CD4-positive, alpha-beta T cell treated with Interferon gamma for 1 hour (primary cell): Measurements from ENCODE around the gene STK24.

Experiments used
- DNase-seq: peaks from one replicate; pipeline ENCODE4 v3.0.0-alpha.2; 2020

Gene STK24

DNA sequence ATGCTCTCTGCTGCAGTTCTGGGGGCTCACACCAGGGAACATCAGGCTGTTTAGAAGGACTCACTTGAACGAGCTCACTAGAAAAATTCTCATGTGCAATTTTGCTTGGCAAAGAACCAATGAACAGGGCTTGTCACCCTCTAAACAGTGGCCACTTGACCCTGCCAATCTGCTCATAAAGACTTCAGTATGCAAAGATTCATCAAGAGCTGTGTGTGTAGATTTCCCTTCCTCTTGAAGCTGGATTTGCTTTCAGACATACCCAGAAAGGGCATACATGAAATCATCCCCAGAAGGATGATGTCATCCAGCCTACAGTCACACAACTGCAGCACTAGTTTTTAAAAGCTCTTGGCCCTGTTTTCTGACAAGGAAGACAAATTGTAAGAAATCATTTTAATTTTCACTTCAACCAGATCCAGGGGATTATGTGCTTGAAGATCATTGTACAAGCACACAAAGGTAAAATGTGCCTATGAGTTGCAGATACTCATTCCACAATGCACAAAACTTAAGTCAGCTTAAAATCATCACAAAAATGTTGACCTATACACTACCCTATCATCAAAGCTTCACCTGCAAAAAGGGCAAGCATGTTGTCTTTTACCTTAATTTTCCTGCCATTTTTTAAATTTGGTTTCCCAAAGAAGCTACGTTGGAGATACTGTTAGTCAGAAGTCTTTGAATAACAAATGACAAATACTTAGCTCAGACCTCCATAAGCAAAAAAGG, 5.2 kb upstream of the STK24 start:
- no peak for DNase-seq

DNA sequence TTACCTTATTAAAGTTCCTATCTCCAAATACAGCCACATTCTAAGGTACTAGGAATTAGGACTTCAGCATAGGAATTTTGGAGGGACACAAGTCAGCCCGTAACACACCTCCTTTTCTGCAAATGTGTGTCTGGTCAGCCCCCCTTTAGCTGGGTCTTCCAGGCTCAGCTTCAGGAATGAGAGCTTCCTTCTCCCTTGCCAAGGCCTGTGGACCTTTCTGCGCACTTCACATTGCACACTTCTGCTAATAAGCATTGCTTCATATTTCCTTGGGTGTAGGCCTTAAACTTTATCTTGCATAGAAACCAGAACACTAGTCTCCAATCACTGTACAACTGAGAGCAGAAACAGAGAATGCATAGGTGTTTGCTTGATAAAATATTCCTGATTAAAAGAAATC, 4.5 kb upstream of the STK24 start:
- DNase-seq: no peak

DNA sequence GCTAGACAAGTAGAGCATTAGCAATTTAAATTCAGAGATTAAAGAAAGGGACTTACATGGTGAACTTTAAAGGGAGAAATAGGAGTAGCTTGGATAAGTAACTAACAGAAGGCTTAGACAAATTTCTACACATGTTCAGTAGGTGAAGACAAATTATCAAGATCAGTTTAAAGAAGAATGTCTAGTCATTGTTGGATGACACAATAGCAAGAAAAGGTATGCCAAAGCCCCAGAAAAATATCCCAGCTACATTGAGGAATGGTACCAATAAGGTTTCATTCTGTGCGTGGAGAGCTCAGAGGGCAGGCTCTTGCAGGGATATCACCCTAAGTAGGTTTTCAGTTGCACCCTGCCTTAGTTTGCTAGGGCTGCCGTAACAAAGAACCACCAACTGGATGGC, 3.5 kb upstream of the STK24 start:
- no peak for DNase-seq

GRCh38 chr13:98577836-98578285, 954 bp upstream of the STK24 start:
- DNase-seq: no peak

DNA sequence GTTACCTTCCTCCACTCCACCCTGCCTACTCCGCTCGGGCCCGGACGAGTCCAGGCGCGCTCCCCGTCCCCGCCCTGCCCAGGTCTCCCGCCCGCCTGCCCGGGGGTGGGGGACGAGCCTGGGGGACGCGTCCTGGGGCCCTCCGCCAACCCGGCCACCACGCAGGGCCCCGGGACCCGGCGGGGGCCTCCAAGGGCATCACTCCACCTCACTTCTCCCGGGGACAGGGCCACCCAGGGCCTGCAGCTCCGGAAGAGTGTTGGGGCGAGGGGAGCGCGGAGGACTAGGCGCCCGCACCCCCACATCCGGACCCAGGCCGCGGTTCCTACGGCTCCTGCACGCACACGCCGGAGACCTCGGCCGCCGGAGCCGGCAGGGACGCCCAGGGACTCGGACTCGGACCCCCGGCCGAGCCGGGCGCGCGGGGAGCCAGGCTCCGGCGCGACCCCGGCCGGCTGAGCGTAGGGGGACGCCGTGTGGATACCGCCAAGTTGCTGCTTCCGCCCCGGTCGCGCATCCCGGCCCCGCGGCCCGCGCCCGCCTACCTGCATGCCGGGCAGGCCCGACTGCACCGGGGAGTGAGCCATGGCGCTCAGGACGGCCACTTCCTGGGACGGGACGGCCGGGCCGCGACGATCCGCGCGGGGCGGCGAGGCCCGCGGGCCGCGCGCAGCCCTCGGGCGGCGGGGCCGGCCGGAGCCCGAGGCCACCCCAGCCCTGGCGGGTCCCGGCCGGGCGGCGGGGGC, 534 bp downstream of the STK24 start:
- peak; percentile 25 for DNase-seq

GRCh38 chr13:98575904-98576199, 1.1 kb downstream of the STK24 start:
- DNase-seq: no peak

DNA sequence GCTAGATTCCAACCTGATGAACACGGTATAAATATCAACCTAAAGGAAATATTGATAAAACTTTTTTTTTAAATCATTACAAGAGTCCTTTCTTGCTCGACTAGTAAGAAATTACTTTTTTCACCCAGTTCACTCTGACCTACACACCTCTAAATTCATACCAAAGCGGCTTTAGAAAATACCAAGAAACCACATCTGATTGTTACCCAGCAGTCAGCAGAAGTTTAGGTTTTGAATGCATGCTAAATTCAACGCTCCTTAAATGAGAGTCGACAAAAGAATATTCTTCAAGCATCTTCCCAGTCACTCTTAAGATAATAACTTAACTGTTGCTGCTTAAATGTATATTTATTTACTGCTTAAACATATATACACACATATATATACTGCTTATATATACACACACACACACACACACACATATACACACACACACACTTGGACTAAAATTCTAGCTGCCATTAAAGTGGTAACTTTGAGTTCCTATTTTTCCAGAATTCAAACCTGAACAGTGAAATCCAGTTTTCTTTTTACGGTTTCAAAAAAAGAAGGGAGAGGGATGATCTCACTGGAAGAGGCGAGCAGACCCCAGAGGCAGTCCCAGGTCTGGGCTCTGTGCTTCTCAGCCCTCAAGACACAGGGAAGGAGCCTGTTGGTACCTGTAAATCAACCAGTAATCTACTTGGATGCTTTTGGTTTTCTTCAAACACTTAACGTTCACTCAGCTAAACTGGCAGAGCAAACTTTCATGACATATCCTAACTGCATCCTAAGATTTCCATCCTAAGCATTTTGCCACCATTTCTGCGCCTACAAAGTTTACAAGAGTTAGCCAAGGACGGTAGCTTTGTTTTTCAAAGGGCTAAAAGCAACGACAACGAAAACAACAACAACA, 1.7 kb downstream of the STK24 start:
- DNase-seq: no peak

DNA sequence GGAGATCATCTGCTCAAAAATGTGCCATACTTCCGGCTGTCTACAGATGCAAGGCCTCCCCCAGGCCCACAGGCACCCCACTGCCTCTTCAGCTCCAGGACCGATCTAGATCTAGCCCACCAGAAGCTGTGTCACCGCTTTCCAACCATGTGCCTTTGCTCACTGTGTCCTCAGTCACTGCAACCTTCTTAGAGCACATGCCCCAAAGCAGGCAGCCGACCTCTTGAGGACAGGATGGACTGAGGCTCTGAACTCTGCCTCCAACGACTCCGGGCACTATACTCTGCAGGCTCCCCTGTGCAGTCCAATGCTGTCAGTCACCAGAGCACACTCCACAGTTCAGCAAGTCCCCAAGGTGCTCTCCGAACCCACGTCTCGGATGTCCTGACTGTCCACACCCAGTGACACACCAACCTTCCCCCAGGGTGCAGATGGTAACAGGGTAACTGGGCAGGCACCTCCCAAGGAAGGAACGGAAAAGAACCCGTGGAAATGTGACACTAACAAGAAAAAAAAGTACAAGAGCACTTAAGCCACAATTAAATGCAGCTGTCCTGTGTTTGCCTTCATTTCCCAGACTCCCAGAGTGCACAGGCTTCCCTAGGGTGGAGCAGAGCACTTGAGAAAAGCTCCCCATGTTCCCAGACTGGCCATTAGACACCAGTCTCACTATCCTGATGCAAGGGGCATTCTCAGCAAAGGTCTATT, 4.8 kb downstream of the STK24 start:
- no peak for DNase-seq

DNA sequence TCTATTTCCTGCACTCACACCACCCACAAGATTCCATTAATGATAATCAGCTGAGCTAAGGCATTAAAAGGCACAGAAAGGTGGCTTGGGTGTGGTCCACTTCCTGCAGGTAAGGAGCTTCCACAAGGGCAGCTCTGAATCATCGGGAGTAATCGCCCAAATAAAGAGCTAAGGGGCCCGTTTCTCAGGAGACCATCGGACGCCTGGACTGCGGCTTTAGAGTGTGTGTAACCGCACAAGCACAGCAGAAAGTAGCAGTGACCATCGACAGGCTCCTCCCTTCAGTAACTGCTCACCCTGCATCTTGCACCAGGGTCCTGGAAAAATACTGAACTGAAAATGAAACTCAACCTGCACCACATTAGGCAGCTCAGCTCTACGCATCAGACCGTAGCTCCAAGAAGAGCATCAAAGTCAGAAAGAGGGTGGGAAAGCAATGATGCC, 6.0 kb downstream of the STK24 start:
- DNase-seq: peak; percentile 47

DNA sequence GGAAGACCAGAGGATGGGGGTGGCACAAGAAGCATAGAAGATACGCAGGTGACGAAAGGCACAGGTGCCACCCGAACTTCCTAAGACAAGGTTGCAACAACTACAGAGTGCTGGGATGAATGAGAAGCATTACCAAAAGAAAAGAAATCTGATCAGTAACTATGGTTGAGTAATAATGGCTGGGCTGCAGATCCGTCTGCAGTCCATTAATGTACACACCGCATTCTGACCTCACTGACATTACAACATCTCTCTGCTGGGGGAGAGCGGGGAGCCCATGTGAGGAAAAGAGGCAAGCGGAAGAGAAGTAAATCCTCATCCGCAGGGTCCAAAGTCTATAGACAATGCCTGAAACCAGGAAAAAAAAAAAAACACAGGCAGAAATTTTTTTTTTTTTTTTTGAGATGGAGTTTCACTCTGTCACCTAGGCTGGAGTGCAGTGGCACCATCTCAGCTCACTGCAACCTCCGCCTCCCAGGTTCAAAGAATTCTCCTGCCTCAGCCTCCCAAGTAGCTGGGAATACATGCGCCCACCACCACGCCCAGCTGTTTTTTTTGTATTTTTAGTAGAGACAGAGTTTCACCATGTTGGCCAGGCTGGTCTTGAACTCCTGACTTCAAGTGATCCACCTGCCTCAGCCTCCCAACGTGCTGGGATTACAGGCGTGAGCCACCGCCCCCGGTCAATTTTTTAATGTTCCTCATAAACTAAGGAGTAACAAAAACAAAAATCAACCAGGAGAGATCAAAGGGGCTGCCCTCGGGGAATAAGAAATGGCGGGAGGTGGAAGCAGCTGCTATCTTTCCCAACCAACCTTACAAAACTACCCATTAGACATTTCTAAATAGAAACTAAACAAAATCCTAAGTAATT, 7.2 kb downstream of the STK24 start:
- DNase-seq: peak; percentile 34

DNA sequence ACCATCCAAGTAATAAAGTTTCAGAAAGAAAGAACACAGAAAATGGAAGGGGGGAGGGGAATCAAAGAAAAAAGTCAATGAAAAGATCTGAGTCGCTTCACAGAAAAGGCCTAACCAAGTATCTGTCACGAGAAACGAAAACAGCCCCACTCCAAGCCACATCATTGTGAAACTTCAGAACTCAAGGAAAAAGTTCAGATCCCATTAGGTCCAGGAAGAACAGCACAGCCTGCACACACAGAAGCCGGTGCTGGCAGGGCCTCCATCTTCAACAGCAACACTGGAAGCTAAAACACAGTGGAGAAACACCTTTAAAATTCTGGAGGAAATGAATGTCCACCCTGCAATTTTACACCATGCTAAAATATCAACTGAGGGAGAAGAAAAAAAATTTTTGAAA, 8.0 kb downstream of the STK24 start:
- no peak for DNase-seq

GRCh38 chr13:98567140-98567539, 9.8 kb downstream of the STK24 start:
- no peak for DNase-seq

DNA sequence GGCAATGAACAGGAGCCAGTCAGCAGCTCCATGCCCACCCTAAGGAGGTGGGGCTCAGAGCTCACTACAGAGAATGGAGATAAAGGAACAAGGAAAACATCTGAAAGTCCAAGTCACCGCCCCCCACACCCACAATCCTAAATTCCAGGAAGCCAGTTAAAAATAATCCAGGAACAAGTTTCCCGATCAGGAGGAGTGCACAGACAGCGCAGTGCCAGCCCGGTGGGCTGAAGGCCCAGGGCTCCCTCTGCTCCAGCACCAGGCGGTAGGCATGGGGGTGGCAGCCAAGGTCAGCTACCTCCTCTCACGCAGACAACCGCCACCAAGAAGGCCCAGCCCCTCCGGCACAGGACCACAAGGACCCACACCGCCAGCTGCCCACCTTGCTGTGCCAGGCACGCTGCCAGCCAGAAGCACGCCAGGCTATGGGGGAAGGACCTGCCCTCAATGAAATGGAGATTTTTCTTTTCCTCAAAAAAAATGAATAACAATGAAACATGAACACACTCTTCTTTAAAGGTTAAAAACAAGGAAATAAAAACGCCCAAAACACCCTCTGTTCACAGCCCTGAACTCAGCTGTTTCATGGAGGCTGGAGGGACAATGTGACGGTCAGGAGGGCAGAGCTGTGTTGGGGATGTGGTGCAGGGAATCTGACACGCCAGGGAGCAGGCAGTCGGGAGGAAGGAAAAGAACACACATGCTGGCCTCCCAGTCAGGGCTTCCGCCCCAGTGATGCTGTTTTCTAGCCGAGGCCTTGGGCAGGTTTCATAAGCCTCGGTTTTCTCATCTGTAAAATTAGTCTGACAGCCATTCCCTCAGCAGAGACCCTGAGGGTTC, 11.0 kb downstream of the STK24 start:
- DNase-seq: no peak

- no peak for DNase-seq
Observed at GRCh38 chr13:98564204-98564603, 12.7 kb downstream of the STK24 start.

DNA sequence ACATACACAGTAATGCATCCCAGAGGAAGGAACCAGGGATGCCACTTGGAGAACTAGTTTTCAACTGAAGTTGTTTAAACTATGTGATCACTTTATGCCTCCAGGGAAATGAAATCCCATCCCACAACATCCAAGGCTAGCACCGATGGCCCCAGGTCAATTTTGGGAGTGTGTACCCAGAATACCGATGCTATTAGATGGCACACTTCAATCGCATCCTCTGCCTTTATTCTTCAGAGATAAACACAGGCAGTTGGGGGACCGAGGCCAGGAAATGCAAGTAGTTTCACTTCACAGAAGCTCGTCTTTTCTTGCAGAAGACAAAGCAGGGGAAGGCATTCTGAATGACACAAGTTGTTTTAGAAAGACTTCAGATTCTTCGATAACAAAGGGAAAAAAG, 13.8 kb downstream of the STK24 start:
- DNase-seq: no peak

- DNase-seq: no peak
Observed at GRCh38 chr13:98559169-98559568, 17.7 kb downstream of the STK24 start.

GRCh38 chr13:98557937-98558792, 18.7 kb downstream of the STK24 start:
- no peak for DNase-seq

DNA sequence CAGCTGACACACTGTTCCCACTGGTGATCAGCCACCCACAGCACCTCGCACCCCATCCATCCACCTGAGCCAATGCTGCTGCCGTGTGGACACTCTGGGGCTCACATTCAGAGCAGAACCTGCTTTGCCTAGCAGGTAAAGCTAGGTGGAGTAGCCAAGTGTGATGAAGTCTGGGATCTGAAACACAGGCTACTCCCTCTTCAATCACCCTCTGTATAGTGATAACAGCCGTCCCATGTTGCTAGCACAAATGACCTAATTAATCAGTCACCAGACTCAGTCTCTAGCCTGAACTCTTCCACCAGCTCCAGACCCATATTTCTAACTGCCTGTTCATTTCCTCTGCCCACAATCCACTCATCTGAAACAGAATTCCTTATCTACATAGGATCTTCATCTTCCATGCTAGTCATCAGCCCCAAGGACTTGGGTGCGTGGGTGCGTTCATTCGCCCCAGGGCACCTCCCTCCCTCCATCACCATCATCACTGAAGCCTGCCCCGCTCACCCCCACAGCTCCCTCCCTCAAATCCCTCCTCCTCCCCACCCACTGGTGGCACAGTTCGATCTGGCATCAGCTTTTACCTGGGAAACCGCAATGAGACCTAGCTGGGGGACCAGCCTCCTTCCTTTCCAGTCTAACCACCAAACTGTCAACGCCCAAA, 19.8 kb downstream of the STK24 start:
- DNase-seq: peak; percentile 16

- no peak for DNase-seq
Observed at GRCh38 chr13:98556142-98556816, 20.6 kb downstream of the STK24 start.
